Activated CD4-positive, CD25-positive, alpha-beta regulatory T cell treated with anti-CD3 and anti-CD28 coated beads, Interleukin-2, amount 50 U/mL, for 72 hours (primary cell): ENCODE data around the gene ARSB.
"Not testable (repeated sequence)": the region's sequence is repeated elsewhere in the genome, so short reads cannot be mapped to it uniquely, and the experiment has no call there.

Experiments used
- DNase-seq: peaks from one replicate; pipeline ENCODE4 v3.0.0; 2021

Gene ARSB

GRCh38 chr5:78771260-78772205 lies 213.6 kb downstream of the ARSB start:
- no peak for DNase-seq

DNA sequence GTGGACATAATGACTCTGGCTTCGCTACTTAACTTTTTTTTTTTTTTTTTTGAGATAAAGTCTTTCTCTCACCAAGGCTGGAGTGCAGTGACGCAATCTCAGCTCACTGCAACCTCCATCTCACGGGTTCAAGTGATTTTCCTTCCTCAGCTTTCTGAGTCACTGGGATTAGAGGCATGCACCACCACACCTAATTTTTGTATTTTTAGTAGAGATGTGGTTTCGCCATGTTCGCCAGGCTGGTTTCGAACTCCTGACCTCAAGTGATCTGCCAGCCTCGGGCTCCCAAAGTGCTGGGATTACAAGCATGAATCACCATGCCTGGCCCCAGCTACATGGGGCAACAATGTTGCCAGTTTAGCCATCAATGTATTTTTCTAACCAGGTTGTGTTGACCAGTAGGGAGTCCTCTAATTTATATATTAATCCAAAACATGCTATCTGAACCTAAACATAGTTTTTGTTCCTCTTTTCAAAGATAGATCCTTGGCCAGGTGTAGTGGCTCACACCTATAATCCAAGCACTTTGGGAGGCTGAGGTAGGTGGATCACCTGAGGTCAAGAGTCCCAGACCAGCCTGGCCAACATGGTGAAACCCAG lies 216.2 kb downstream of the ARSB start:
- no peak for DNase-seq

DNA sequence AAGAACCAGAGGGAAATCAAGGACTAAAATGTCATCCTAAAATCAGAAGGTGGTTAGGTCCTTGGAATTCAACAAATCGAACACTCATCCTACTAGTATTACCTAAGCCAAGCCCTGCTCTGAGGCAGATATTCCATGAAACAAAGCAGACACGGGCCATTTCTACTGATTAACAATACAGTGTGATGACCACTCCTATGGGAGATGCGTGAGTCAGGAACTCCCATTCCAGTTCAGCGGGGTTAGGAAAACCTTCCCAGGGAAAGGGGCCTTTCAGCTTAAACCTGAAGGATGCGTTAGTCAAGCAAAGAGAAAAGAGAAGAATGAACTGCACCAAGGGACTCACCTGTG lies 218.7 kb downstream of the ARSB start:
- DNase-seq = no peak

GRCh38 chr5:78765756-78766411 lies 219.2 kb downstream of the ARSB start:
- DNase-seq = no peak

- no peak for DNase-seq
Observed at GRCh38 chr5:78765116-78765515, 220.0 kb downstream of the ARSB start.

DNA sequence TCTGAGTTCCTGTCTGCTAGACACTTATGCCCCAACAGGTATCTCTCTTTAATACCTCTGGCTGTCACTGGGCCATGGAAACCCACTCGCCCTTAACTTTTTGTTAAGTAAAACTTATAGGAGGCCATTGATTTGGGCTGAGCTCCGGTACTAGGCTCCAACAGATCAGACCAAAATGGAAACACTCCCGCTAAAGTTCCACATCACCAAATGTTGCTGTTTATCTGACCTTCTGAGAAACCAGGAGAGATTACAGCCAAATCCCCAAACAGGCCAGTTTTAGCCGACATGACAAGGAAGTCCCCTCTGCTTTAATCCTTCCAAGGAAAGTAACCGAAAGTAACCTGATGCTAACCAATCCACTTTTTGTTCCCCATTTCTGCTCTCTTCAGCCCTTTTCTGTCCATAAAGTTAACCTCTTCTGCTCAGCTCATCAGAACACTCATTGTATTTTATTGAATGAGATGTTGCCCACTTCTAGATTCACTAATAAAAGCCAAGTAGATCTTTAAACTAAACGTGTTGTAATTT lies 221.4 kb downstream of the ARSB start:
- no peak for DNase-seq

DNA sequence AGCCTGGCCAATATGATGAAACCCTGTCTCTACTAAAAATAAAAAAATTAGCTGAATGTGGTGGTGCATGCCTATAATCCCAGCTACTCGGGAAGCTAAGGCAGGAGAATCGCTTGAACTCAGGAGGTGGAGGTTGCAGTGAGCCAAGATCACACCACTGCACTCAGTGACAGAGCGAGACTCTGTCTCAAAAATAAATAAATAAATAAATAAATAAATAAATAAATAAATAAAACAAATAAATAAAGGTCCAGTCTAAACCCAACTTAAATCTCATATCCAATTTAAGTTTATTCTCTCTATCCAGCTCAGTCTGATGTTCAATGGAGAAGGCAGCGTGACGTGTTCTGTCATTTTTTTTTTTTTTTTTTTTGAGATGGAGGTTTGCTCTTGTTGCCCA lies 222.4 kb downstream of the ARSB start:
- not testable (repeated sequence) for DNase-seq

- no peak for DNase-seq
Observed at GRCh38 chr5:78761840-78762239, 223.3 kb downstream of the ARSB start.

- no peak for DNase-seq
Observed at GRCh38 chr5:78760770-78761169, 224.3 kb downstream of the ARSB start.

- no peak for DNase-seq
Observed at GRCh38 chr5:78760366-78760765, 224.7 kb downstream of the ARSB start.

GRCh38 chr5:78758169-78758839 lies 226.8 kb downstream of the ARSB start:
- DNase-seq = no peak

DNA sequence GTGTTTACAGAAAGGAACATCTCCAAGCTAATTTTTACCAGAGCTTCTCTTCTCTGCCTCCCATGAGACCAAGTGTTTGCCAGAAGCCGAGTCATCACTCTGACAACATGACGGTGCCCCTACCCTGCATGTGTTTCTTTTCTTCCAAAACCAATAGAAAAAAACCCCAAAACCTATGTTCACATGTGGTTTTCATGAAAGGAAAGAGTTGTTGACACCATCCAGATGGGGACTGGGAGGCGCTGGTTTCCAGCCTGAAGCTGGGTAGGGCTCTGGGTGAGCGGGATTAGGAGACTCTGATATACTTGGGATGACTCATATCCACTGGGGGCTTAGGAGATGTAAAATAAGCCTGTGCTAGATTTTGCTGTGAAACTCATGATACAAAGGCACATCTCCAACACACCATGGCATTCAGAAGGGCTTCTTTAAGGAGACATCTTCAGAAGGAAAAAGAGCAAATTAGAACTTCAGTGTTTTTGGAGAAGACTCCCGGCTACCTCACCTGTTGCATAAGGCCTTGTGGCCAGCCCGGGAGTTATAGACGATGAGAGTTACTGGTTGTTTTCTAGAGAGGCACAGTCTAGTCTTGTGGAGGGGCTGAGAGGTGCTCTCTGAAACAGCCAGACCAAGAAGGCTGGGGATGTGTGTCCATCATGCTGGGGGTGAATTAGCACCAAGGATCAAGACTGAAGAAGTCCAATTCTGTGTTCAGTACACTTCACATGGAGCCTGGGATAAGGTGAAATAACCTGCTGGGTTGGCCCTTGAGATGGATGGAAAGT lies 227.6 kb downstream of the ARSB start:
- no peak for DNase-seq

DNA sequence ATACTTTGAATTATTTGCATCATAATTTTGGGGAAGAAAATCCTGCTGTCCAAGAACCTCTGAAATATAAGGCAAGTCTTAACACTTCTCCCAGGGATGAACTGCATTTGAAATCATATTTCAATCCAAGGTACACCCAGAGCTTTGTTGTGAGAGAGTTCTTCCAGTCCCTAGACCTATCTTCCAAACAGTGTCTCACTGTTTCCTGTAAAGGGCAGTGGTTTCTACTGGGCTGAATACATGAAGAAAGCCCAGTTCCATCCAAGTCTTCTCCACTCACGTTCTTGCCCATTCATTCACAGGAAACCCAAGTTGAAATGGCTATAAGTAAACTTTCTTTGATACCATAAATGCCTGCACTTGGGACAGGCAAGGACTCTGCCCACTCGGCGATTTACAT lies 228.3 kb downstream of the ARSB start:
- no peak for DNase-seq

DNA sequence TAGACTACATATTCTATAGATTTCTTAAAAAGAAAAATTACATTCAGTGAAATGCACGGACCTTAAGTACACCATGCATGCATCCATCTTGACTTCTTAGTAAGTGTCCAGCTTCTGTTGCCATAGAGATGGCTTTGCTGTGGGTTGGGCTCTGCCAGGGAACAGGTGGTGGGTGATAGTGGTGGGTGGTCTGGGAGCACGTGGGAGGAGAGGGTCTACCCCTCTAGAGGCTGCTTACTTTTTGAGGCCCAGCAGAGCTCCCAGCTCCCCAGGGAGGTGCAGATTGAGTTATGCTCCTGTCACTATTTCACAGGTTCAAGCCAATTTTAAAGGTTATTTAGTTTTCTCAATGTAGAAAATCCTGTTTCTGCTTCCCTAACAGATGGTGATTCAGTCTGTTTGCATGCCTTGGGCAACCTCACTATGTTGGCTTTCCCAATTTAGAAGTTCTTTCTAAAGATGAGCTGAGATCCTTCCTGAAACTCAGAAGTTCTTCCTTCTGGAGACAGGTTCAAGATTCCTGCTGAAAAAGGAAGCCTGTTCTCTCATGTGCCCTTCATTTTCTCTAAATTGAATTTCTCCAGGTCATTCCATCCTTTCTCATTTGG lies 229.2 kb downstream of the ARSB start:
- DNase-seq = no peak

GRCh38 chr5:78754655-78755054 lies 230.5 kb downstream of the ARSB start:
- DNase-seq = no peak

- DNase-seq = no peak
Observed at GRCh38 chr5:78753093-78753531, 232.0 kb downstream of the ARSB start.

GRCh38 chr5:78751872-78752271 lies 233.2 kb downstream of the ARSB start:
- DNase-seq = no peak

GRCh38 chr5:78750281-78750680 lies 234.8 kb downstream of the ARSB start:
- no peak for DNase-seq

GRCh38 chr5:78747705-78748359 lies 237.3 kb downstream of the ARSB start:
- no peak for DNase-seq

DNA sequence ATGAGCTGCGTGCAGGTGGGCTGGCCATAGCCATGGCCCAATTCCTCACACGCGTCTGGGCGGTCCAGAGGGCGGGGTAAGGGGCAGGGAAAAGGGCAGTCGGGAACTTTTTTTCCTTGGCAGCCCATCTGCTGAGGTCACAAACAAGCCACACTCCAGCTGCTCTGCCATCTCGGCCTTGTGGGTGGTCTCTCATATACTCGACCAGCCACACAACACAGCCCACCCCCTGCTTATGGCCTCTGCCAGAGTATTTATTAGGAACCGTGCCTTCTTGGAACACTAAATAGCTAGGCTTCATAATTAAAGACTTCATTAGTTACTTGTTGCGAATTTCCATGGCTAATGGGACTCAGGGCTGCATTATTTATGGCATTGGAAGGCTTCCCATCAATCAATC lies 238.1 kb downstream of the ARSB start:
- DNase-seq = no peak
